NOMO-1 treated with DMSO at 0.1 percent for 48 hours (cell line): ENCODE results near the gene ATF7.
A peak's percentile ranks its signal among the peaks of the same experiment; 100 is the strongest.
"Not testable (repeated sequence)": the region's sequence is repeated elsewhere in the genome, so short reads cannot be mapped to it uniquely, and the experiment has no call there.

Experiments
- DNase-seq: peaks from one replicate; lab custom pipeline; 2025; ENCODE audit not compliant: unreplicated experiment; lab: John Stamatoyannopoulos, UW

ATF7 gene

DNA sequence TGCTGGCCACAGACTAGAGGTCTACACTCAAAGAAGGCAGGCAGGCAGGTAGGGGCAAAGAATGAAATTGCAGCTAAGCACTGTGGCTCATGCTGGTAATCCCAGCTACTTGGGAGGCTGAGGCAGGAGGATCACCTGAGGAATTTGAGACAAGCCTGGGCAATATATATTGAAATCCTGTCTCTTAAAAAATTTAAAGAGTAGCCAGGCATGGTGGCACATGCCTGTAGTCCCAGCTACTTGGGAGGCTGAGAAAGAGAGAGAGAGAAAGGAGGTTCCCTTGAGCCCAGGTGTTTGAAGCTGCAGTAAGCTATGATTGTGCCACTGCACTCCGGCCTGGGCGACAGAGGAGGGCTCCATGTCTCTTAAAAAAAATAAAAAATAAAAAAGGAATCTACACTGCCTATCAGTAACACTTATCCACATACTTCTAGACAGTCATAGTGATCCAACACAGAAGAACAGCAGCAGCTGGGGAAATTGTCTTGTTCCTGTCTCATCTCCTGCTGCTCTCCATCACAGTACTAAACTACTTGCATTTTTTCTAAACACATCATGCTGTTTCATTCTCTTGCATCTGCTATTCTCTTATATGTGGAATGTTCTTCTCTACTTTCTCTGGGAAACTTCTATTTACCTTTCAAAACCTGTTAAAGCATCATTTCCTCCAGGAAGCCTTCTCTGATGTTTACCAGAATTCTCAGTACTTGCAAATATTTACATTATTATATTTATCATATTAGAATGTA lies 57.2 kb downstream of the ATF7 start:
- DNase-seq, result no peak

- DNase-seq, result no peak
These were observed 58.0 kb downstream of the ATF7 start for GRCh38 chr12:53567961-53568808.

- not testable (repeated sequence) for DNase-seq
These were observed 60.8 kb downstream of the ATF7 start for GRCh38 chr12:53565376-53565775.

GRCh38 chr12:53564941-53565340 lies 61.2 kb downstream of the ATF7 start:
- peak; percentile 72 for DNase-seq

DNA sequence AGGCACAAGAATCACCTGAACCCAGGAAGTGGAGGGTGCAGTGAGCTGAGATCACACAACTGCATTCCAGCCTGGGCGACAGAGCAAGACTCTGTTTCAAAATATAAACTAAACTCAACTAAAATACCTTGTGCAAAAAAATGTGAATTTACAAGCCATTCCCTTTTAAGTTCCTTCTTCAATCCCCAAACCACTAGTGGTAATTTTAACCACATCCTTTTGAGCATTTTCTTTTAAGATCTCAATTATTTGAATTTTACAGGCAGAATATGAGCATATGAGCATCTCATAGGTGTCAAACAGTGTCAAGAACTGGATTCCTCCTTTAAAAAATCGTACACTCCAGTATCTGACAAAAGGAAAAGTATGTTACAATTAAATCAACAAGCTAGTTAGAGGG lies 61.9 kb downstream of the ATF7 start:
- DNase-seq, result peak; percentile 44

DNA sequence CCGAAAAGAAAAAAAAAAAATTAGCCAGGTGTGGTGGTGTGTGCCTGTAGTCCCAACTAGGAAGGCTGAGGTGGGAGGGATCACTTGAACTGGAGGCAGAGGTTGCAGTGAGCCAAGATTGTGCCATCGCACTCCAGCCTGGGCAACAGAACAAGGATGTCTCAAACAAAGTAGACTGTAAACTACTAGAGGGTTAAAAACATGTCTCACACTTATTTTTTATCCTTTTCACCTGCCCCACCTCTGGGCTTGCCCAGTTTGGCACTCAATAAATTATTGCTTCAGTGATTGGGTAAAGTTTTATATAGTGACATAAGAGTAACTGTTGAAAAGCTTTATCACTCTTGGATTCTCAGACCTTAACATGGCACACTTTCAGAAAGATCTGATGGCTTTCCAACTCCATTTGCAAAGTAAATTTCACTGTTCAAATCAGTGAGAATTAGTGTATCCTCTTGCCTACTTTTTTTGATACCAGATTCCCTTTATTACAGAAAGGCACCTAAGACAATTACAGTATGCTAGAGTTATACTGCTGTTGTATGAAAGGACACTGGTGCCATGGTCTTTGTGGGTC lies 62.6 kb downstream of the ATF7 start:
- no peak for DNase-seq

- peak; percentile 37 for DNase-seq
These were observed 64.6 kb downstream of the ATF7 start for GRCh38 chr12:53561590-53561953.

DNA sequence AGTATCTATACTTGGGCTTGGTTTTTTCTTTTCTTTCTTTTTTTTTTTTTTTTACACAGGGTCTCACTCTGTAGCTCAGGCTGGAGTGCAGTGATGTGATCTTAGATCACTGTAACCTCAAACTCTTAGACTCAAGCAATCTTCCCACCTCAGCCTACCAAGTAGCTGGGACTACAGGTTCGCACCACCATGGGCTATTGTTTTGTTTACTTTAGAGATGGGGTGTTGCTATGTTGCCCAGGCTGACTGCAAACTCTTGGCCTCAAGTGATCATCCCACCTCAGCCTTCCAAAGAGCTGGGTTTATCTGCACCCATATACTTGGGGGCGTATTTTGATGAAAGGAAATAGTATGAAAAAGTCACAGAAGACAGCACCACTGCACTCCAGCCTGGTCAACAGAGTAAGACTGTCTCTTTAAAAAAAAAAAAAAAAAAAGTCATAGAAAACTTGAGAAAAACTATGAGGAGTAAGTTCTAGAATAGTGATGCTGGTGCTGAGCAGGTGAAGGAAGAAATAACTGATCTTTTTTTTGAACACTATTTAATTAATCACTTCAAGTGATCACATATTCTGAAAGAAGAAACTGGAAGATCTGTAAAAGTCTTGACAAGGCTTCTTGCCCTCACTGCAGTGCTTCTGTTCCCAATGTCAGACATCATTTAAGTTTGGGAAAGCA lies 65.1 kb downstream of the ATF7 start:
- DNase-seq, result no peak

DNA sequence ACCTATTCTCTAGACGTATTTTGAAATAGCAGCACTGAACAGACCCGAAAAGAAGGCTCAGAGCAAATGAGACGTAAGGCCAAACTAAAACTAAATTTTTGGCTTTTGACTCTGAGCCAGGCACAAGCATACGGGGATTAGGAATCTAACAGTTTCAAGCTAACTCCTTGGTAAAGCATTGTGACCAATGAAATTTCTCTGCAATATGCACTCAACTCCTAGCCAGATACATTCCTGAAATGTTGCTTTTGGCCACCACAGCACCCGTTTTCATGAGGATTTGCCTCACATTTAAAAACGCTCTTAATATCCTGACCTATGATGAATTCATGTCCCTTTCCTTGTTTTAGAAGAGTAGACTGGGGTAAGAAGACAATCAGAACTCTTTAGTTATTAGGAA lies 65.8 kb downstream of the ATF7 start:
- DNase-seq, result no peak

GRCh38 chr12:53558631-53559030 lies 67.6 kb downstream of the ATF7 start:
- DNase-seq, result no peak

DNA sequence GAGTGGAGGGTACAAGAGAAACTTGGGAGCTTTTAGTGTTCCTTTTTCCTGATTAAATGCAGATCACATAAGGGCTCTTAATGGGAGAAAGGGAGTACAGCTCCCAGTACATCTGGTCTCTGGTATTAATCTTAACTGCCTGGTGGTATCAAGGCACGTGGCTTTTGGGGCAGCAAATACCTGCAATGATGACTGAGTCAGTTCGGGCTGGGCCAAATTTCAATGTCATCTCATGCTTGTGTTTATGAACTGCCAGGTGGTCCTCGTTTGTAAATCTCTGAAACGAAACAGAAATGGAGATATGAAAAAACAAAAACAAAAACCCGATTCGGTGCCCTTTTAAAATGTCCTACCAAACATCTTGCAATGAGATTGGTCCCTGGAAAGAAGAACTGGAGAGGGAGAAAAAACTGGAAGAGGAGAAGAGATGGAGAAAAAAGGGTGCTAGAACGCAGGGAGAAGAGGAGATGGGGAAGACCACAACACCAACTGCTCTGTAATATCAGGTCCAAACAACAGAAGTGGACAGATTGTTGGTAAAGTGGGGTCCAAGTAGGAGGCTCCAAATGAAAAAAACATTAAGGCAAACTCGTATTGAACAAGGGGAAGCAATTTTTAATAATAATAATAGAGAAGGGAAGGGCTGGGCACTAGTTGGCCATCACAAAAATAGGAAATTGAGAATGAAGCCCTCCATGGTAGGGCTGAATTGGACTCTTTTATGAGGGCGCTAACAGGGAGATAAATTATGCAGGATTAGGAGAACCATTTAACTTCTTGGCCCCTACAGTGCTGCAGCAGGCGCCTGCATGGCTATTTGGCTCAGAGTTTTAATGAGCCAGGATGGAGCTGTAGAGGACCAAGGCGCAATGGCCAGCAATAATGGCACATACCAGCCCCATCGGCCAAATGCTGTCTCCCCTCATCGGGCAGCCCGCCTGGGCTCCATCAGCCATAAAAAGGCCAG lies 73.5 kb downstream of the ATF7 start:
- no peak for DNase-seq

DNA sequence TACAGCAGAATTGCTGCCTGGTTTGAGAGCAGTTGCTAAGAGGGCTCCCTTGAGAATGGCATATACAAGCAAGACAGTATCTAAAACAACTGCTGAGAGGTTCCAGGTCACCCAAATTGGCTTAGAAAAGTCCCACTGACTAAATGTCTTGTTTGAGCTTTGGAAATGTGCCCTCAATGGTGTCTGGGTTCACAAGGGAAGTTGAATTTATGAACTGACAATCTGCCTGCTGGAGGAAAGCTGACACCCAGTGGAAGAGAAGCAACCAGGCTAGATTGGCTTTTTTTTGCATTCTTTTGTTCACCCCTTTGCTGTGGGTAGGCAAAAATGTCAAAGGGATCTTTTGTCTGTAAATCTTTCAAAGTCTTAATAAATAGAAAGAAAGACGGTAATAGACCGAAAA lies 74.3 kb downstream of the ATF7 start:
- no peak for DNase-seq

DNA sequence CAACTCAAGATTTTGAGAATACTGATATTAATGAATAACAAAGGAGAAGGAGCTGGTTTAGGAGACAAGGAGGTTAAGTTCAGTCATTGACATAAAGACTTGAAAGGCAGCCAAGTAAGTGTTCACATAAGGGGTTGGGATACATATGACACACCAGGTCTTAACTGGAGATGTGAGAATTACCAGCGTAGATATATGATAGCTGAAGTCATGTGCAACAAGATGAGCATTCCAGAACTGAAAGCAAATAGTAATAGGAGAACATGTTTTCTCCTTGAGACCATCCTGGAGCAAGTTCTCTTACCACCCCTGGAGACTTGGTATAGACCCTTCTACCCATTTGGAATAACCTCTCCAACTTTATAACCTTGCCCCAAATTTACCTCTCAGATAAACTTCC lies 75.6 kb downstream of the ATF7 start:
- no peak for DNase-seq

DNA sequence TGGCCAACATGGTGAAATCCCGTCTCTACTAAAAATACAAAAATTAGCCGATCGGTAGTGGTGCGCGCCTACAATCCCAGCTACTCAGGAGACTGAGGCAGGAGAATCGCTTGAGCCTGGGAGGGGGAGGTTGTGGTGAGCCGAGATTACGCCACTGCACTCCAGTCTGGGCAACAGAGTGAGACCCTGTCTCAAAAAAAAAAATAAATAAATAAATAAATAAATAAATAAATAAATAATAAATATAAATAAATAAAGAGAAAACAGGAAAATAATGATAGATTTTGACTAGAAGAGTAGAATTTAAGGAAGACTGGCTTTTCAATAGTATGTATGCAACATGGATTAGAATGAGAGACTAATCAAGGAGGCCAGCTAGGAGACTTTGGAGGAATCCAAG lies 76.1 kb downstream of the ATF7 start:
- DNase-seq, result not testable (repeated sequence)

GRCh38 chr12:53548354-53548753 lies 77.8 kb downstream of the ATF7 start:
- not testable (repeated sequence) for DNase-seq

DNA sequence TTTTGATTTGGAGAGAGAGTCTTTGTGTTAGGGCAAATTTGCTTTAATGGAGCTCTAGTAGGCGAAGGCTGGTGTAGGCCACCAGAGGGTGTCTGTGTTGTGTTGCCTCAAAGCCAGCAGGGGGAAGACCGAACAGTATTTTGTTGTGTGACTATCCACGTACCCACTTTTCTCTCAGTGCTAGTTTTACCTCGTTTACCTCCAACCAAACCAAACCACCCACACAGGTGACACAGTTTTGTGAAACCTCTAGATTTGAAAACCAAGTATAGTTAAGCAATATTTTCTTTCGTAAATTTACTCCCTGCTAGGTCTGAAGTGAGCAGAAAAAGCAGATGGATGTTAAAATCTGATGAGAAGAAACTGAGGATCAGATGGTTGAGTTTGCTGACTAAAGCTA lies 82.6 kb downstream of the ATF7 start:
- peak; percentile 56 for DNase-seq

GRCh38 chr12:53539526-53539925 lies 86.7 kb downstream of the ATF7 start:
- DNase-seq, result no peak

DNA sequence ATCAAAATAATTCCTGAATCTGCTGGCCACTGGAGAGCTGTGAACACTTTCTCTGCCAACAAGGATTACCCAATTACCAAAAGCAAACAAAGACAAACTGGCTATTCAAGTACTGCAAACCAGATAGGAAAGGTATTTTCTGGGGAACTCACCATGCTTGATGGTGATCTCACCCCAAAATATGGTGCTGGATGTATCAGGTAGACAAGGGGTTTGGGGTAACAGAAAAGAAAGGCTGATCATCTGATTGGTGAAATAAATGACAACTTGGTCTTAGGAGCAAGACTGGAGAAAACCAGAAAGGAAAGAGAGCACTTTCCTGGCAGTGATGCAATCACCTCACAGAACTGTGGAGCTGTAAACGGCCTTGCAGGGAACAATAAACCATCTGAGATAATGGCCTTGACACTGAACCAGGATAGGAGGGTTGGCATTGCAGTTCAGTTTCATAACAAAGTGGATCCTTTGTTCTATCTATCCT lies 87.9 kb downstream of the ATF7 start:
- no peak for DNase-seq

- no peak for DNase-seq
These were observed 89.2 kb downstream of the ATF7 start for GRCh38 chr12:53536962-53537361.

GRCh38 chr12:53533471-53533870 lies 92.7 kb downstream of the ATF7 start:
- DNase-seq, result no peak
